Measurements from ENCODE around the gene EIF3A.

GRCh38 chr10:118994321-118994720 is 86.3 kb downstream of the EIF3A start:
- TF ChIP-seq, protein P1, sequence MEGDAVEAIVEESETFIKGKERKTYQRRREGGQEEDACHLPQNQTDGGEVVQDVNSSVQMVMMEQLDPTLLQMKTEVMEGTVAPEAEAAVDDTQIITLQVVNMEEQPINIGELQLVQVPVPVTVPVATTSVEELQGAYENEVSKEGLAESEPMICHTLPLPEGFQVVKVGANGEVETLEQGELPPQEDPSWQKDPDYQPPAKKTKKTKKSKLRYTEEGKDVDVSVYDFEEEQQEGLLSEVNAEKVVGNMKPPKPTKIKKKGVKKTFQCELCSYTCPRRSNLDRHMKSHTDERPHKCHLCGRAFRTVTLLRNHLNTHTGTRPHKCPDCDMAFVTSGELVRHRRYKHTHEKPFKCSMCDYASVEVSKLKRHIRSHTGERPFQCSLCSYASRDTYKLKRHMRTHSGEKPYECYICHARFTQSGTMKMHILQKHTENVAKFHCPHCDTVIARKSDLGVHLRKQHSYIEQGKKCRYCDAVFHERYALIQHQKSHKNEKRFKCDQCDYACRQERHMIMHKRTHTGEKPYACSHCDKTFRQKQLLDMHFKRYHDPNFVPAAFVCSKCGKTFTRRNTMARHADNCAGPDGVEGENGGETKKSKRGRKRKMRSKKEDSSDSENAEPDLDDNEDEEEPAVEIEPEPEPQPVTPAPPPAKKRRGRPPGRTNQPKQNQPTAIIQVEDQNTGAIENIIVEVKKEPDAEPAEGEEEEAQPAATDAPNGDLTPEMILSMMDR (conservative IDR thresholded peaks at IDR 0.05 in 1 of 2, IDR thresholded peaks at IDR 0.05 in 1 of 2; ENCODE audit: low read depth in 1 of 2, low read length in 2 of 2) = no peak
- TF ChIP-seq EZH2 (IDR thresholded peaks at IDR 0.05; ENCODE audit: low read length, missing control alignments) = no peak

Data from fibroblast of lung (primary cell).